AG09309 (cell line): ENCODE results near the gene ELMO1.

ENCODE experiments used
- DNase-seq: peaks from one replicate; pipeline ENCODE4 v3.0.0-alpha.2; 2010; ENCODE audit warnings: low read depth
- H3K4me3 ChIP-seq: 2 replicates; pipeline ENCODE4 v1.5.1; 2011; ENCODE audit warnings: mild to moderate bottlenecking, low read depth, low read length, moderate library complexity; ENCODE audit not compliant: control insufficient read depth
- CTCF ChIP-seq: IDR thresholded peaks from 2 replicates; pipeline ENCODE4 v1.5.1; 2011; ENCODE audit warnings: mild to moderate bottlenecking, low read depth, low read length, inconsistent platforms; ENCODE audit not compliant: insufficient read depth, control insufficient read depth; ENCODE audit errors: missing control alignments

Gene ELMO1

GRCh38 chr7:37047260-37047659, 401.4 kb downstream of the ELMO1 start:
- no peak for DNase-seq
- no peak overlapping the region for H3K4me3 ChIP-seq
- no peak for TF ChIP-seq CTCF

- TF ChIP-seq CTCF: no peak
- no peak for DNase-seq
- H3K4me3 ChIP-seq: no peak overlapping the region
Measured at GRCh38 chr7:37046531-37047079, 402.1 kb downstream of the ELMO1 start.

GRCh38 chr7:37045681-37046179, 402.9 kb downstream of the ELMO1 start:
- no peak overlapping the region for H3K4me3 ChIP-seq
- TF ChIP-seq CTCF: no peak
- no peak for DNase-seq

- no peak overlapping the region for H3K4me3 ChIP-seq
- DNase-seq: no peak
- no peak for TF ChIP-seq CTCF
Measured at GRCh38 chr7:37041461-37041860, 407.2 kb downstream of the ELMO1 start.

GRCh38 chr7:37040330-37040729, 408.3 kb downstream of the ELMO1 start:
- no peak for DNase-seq
- no peak overlapping the region for H3K4me3 ChIP-seq
- no peak for TF ChIP-seq CTCF

- DNase-seq: no peak
- TF ChIP-seq CTCF: no peak
- no peak overlapping the region for H3K4me3 ChIP-seq
Measured at GRCh38 chr7:37039131-37039749, 409.4 kb downstream of the ELMO1 start.
